BLaER1 treated with 17β-estradiol and CSF1 and Interleukin-3, amounts not matched to agents 10 nM and 100 nM (cell line): ENCODE results near the gene TNNI2.

Source experiments
- H3K27ac ChIP-seq, 11 experiments: shearing (Covaris generic); formaldehyde crosslinking; 2 replicates each; pipeline ENCODE4 v1.8.1; 2022
- H3K27me3 ChIP-seq, 11 experiments: shearing (Covaris generic); formaldehyde crosslinking; 2 replicates each; pipeline ENCODE4 v1.8.1; 2022
- H3K36me3 ChIP-seq, 11 experiments: shearing (Covaris generic); formaldehyde crosslinking; 2 replicates each; pipeline ENCODE4 v1.8.1; 2022
- H3K4me1 ChIP-seq, 10 experiments: shearing (Covaris generic); formaldehyde crosslinking; 2 replicates each; pipeline ENCODE4 v1.8.1; 2022
- H3K4me2 ChIP-seq, 11 experiments: shearing (Covaris generic); formaldehyde crosslinking; 2 replicates each; pipeline ENCODE4 v1.8.1; 2022
- H3K4me3 ChIP-seq, 10 experiments: shearing (Covaris generic); formaldehyde crosslinking; 2 replicates each; pipeline ENCODE4 v1.8.1; 2022
- H3K9ac ChIP-seq, 11 experiments: shearing (Covaris generic); formaldehyde crosslinking; 2 replicates each; pipeline ENCODE4 v1.8.1; 2022
- H3K9me3 ChIP-seq, 11 experiments: shearing (Covaris generic); formaldehyde crosslinking; replicated peaks in 1 of 11; 2 replicates each; pipeline ENCODE4 v1.8.1; 2022
- H4K20me1 ChIP-seq, 11 experiments: shearing (Covaris generic); formaldehyde crosslinking; 2 replicates each; pipeline ENCODE4 v1.8.1; 2022
- Cebpa-rat ChIP-seq, 11 experiments: shearing (Covaris generic); IDR thresholded peaks; 2 replicates each; pipeline ENCODE4 v1.8.1; 2022

TNNI2 gene

GRCh38 chr11:1817000-1817399 is 21.8 kb upstream of the TNNI2 start:
- H4K20me1 ChIP-seq, result no peaks in the 10 kb centered on the region
- H3K9ac ChIP-seq, result no peak overlapping the region
- no peak overlapping the region for H3K4me2 ChIP-seq
- no peak overlapping the region for H3K4me3 ChIP-seq
- no peak overlapping the region for H3K27ac ChIP-seq
- H3K36me3 ChIP-seq, result 0 out of 22 replicates have a peak, but pooled peaks cover 0 to 7% (median 0%) of the 10 kb centered on the region in 11 experiments
- H3K9me3 ChIP-seq, result peaks cover 18 to 45% (median 35%) of the 10 kb centered on the region in 11 experiments
- no peak for TF ChIP-seq Cebpa-rat (IDR thresholded peaks at IDR 0.05)
- H3K4me1 ChIP-seq, result no peaks in the 10 kb centered on the region
- 0 out of 22 replicates have a peak, but pooled peaks cover 0 to 4% (median 0%) of the 10 kb centered on the region in 11 experiments for H3K27me3 ChIP-seq

- Histone ChIP-seq H3K4me2 (no peak overlapping the region), H3K27ac (no peak overlapping the region), H3K9ac (no peak overlapping the region), H3K36me3 (0 out of 22 replicates have a peak, but pooled peaks cover 0 to 7% (median 0%) of the 10 kb centered on the region in 11 experiments), H3K4me3 (no peak overlapping the region), H4K20me1 (no peaks in the 10 kb centered on the region), H3K4me1 (no peaks in the 10 kb centered on the region), H3K9me3 (peaks cover 13 to 40% (median 30%) of the 10 kb centered on the region in 11 experiments), H3K27me3 (0 out of 22 replicates have a peak, but pooled peaks cover 0 to 4% (median 0%) of the 10 kb centered on the region in 11 experiments)
- TF ChIP-seq Cebpa-rat (IDR thresholded peaks at IDR 0.05), result no peak
These were observed 21.3 kb upstream of the TNNI2 start for GRCh38 chr11:1817511-1817910.

GRCh38 chr11:1819074-1819473 is 19.7 kb upstream of the TNNI2 start:
- Histone ChIP-seq H3K4me2 (no peak overlapping the region), H3K27me3 (0 out of 22 replicates have a peak, but pooled peaks cover 0 to 1% (median 0%) of the 10 kb centered on the region in 11 experiments), H3K9ac (no peak overlapping the region), H3K4me3 (no peak overlapping the region), H3K4me1 (no peaks in the 10 kb centered on the region), H4K20me1 (no peaks in the 10 kb centered on the region), H3K36me3 (0 out of 22 replicates have a peak, but pooled peaks cover 0 to 7% (median 0%) of the 10 kb centered on the region in 11 experiments), H3K9me3 (peaks cover 9 to 33% (median 24%) of the 10 kb centered on the region in 11 experiments), H3K27ac (no peak overlapping the region)
- TF ChIP-seq Cebpa-rat (IDR thresholded peaks at IDR 0.05), result no peak

- Histone ChIP-seq H3K9ac (no peak overlapping the region), H3K36me3 (0 out of 22 replicates have a peak, but pooled peaks cover 0 to 7% (median 0%) of the 10 kb centered on the region in 11 experiments), H3K27ac (no peak overlapping the region), H3K27me3 (no peaks in the 10 kb centered on the region), H3K4me1 (no peaks in the 10 kb centered on the region; a peak in 1 of 20 replicates), H3K4me2 (no peak overlapping the region), H3K4me3 (no peak overlapping the region), H4K20me1 (no peaks in the 10 kb centered on the region), H3K9me3 (peaks cover 9 to 33% (median 24%) of the 10 kb centered on the region in 11 experiments)
- TF ChIP-seq Cebpa-rat (IDR thresholded peaks at IDR 0.05), result no peak
These were observed 18.1 kb upstream of the TNNI2 start for GRCh38 chr11:1820463-1821325.

GRCh38 chr11:1821562-1821961 is 17.2 kb upstream of the TNNI2 start:
- no peaks in the 10 kb centered on the region for H3K27me3 ChIP-seq
- TF ChIP-seq Cebpa-rat (IDR thresholded peaks at IDR 0.05), result no peak
- peaks cover 0 to under 1% (median 0%) of the 10 kb centered on the region in 10 experiments; a peak in 2 of 20 replicates for H3K4me1 ChIP-seq
- H3K4me3 ChIP-seq, result no peak overlapping the region
- no peak overlapping the region for H3K4me2 ChIP-seq
- peaks cover 9 to 33% (median 24%) of the 10 kb centered on the region in 11 experiments for H3K9me3 ChIP-seq
- H4K20me1 ChIP-seq, result no peaks in the 10 kb centered on the region
- 0 out of 22 replicates have a peak, but pooled peaks cover 0 to 7% (median 0%) of the 10 kb centered on the region in 11 experiments for H3K36me3 ChIP-seq
- H3K9ac ChIP-seq, result no peak overlapping the region
- no peak overlapping the region for H3K27ac ChIP-seq

- Histone ChIP-seq H3K9ac (no peak overlapping the region), H3K4me3 (no peak overlapping the region), H3K27me3 (no peaks in the 10 kb centered on the region), H4K20me1 (no peaks in the 10 kb centered on the region), H3K4me1 (peaks cover 0 to 10% (median 0%) of the 10 kb centered on the region in 10 experiments; a peak in 3 of 20 replicates), H3K4me2 (no peak overlapping the region), H3K36me3 (0 out of 22 replicates have a peak, but pooled peaks cover 0 to 7% (median 0%) of the 10 kb centered on the region in 11 experiments), H3K27ac (no peak overlapping the region), H3K9me3 (peaks cover 9 to 28% (median 19%) of the 10 kb centered on the region in 11 experiments)
- TF ChIP-seq Cebpa-rat (IDR thresholded peaks at IDR 0.05), result no peak
These were observed 16.0 kb upstream of the TNNI2 start for GRCh38 chr11:1822648-1823375.

- Histone ChIP-seq H3K4me3 (no peak overlapping the region), H3K4me1 (peaks cover 0 to 12% (median 5%) of the 10 kb centered on the region in 10 experiments; a peak in 11 of 20 replicates), H3K27me3 (0 out of 22 replicates have a peak, but pooled peaks cover 0 to 5% (median 0%) of the 10 kb centered on the region in 11 experiments), H3K36me3 (0 out of 22 replicates have a peak, but pooled peaks cover 0 to 7% (median 0%) of the 10 kb centered on the region in 11 experiments), H3K4me2 (no peak overlapping the region), H3K9me3 (peaks cover 9 to 22% (median 11%) of the 10 kb centered on the region in 11 experiments), H4K20me1 (no peaks in the 10 kb centered on the region), H3K27ac (no peak overlapping the region), H3K9ac (no peak overlapping the region)
- no peak for TF ChIP-seq Cebpa-rat (IDR thresholded peaks at IDR 0.05)
These were observed 15.2 kb upstream of the TNNI2 start for GRCh38 chr11:1823376-1824220.
